KBM-7 (cell line): ENCODE data around the gene EIPR1.
"Not testable (repeated sequence)": the region's sequence is repeated elsewhere in the genome, so short reads cannot be mapped to it uniquely, and the experiment has no call there.

Experiments
- DNase-seq: peaks from one replicate; pipeline ENCODE4 v3.0.0-alpha.2; 2015
- in situ Hi-C: fragments of 300-500 bp; cut with MboI; formaldehyde crosslinking; loops from 2 replicates; pipeline ENCODE4 v1.14.3; 2020; ENCODE audit warnings: low sequenced_read_pairs, low pct_unique_long_range_greater_than_20kb, mixed read lengths

EIPR1 gene

GRCh38 chr2:3283876-3284656, 93.6 kb downstream of the EIPR1 start:
- DNase-seq, in situ Hi-C loops: not testable (repeated sequence)

GRCh38 chr2:3283206-3283605, 94.4 kb downstream of the EIPR1 start:
- no peak for DNase-seq
- in situ Hi-C loops, result no loop called here

- DNase-seq, result no peak
Measured at GRCh38 chr2:3282056-3282998, 95.3 kb downstream of the EIPR1 start.

GRCh38 chr2:3280683-3281520, 96.7 kb downstream of the EIPR1 start:
- in situ Hi-C loops, result no loop called here
- DNase-seq, result no peak

More at GRCh38 chr2:3282056-3282998, 95.3 kb downstream of the EIPR1 start:
- in situ Hi-C loops, result no loop called here

- in situ Hi-C loops, result no loop called here
- no peak for DNase-seq
Measured at GRCh38 chr2:3280197-3280596, 97.4 kb downstream of the EIPR1 start.

- in situ Hi-C loops, result no loop called here
- DNase-seq, result no peak
Measured at GRCh38 chr2:3279236-3279960, 98.2 kb downstream of the EIPR1 start.

- DNase-seq, result no peak
- in situ Hi-C loops, result no loop called here
Measured at GRCh38 chr2:3278521-3279218, 98.9 kb downstream of the EIPR1 start.

- in situ Hi-C loops, result no loop called here
- DNase-seq, result no peak
Measured at GRCh38 chr2:3277748-3278520, 99.7 kb downstream of the EIPR1 start.

GRCh38 chr2:3277050-3277747, 100.4 kb downstream of the EIPR1 start:
- DNase-seq, result no peak
- in situ Hi-C loops, result no loop called here

- in situ Hi-C loops, result no loop called here
- no peak for DNase-seq
Measured at GRCh38 chr2:3272761-3273160, 104.9 kb downstream of the EIPR1 start.

- DNase-seq, result no peak
- in situ Hi-C loops, result no loop called here
Measured at GRCh38 chr2:3270095-3270478, 107.5 kb downstream of the EIPR1 start.

- no peak for DNase-seq
- in situ Hi-C loops, result no loop called here
Measured at GRCh38 chr2:3269425-3270094, 108.1 kb downstream of the EIPR1 start.

- DNase-seq, result no peak
- in situ Hi-C loops, result no loop called here
Measured at GRCh38 chr2:3268705-3269029, 109.0 kb downstream of the EIPR1 start.

GRCh38 chr2:3267869-3268704, 109.5 kb downstream of the EIPR1 start:
- in situ Hi-C loops, result no loop called here
- no peak for DNase-seq

GRCh38 chr2:3266925-3267867, 110.4 kb downstream of the EIPR1 start:
- no peak for DNase-seq
- in situ Hi-C loops, result no loop called here
